Esophagus muscularis mucosa (tissue), 4 donors: ENCODE data around the gene UBASH3A. TPM values are rescaled to one million over a fixed set of nuclear protein-coding genes. Genes with fewer than 3 reads are reported as not detected.

ENCODE experiments used
- DNase-seq: peaks from one replicate; pipeline ENCODE4 v3.0.0-alpha.2; 2017; ENCODE audit errors: extremely low spot score
- H3K27ac ChIP-seq, 4 donors: fragments of 200-600 bp; sonication (generic); replicated peaks in 1 of 4; 1 replicate in 3 of 4; 2 replicates in 1 of 4; pipeline ENCODE4 v1.5.1; 2016 to 2019; ENCODE audit warnings: mild to moderate bottlenecking in 1 of 4
- H3K27me3 ChIP-seq, 4 donors: fragments of 200-600 bp; sonication (generic); one replicate each; pipeline versions ENCODE4 v1.5.1 to v1.6.0; 2016 to 2019
- H3K36me3 ChIP-seq, 4 donors: fragments of 200-600 bp; sonication (generic); one replicate each; pipeline ENCODE4 v1.5.1; 2016 to 2019
- H3K4me1 ChIP-seq, 4 donors: fragments of 200-600 bp; sonication (generic); one replicate each; pipeline ENCODE4 v1.5.1; 2016 to 2019
- H3K4me3 ChIP-seq, 4 donors: fragments of 200-600 bp; sonication (generic); 1 replicate in 2 of 4; 2 replicates in 2 of 4; pipeline ENCODE4 v1.5.1; 2016 to 2019; ENCODE audit warnings: mild to moderate bottlenecking in 4 of 4, moderate library complexity in 1 of 4
- H3K9me3 ChIP-seq, 4 donors: fragments of 200-600 bp; sonication (generic); 1 replicate in 3 of 4; 2 replicates in 1 of 4; pipeline ENCODE4 v1.5.1; 2016 to 2019
- EP300 ChIP-seq: sonication (generic); formaldehyde crosslinking; IDR thresholded peaks from one replicate; pipeline ENCODE4 v1.6.1; 2017; ENCODE audit warnings: antibody characterized with exemption
- POLR2A ChIP-seq: fragments of 450-650 bp; IDR thresholded peaks from one replicate; pipeline ENCODE4 v1.6.1; 2017; ENCODE audit warnings: antibody characterized with exemption, moderate library complexity, mild to moderate bottlenecking, low read depth
- POLR2AphosphoS5 ChIP-seq, 2 donors: sonication (generic); formaldehyde crosslinking; IDR thresholded peaks; one replicate each; pipeline ENCODE4 v1.6.1; 2017; ENCODE audit warnings: antibody characterized with exemption in 2 of 2
- WGBS: methylation state at CpG from one replicate; pipeline ENCODE4 v1.1.5; 2018; 5-methylcytosine and 5-hydroxymethylcytosine counted together
- intact Hi-C: fragments of 100-400 bp; cut with DNase I; formaldehyde crosslinking; loops from one replicate; pipeline ENCODE4 v1.15.1; 2023
- total RNA-seq, 4 donors: library from RNA; depleted of rRNA; stranded (reverse); fragments of >200 nt; gene quantifications; one replicate each; pipeline versions ENCODE4 v1.1.0 to v1.2.1, GENCODE V29; 2016
- TF ChIP-seq, protein P1 (sequence below), 3 experiments: fragments of 200-600 bp in 2 of 3; fragments of 450-650 bp in 1 of 3; sonication (generic) in 2 of 3; IDR thresholded peaks; one replicate each; pipeline ENCODE4 v1.5.1; 2017 to 2019; ENCODE audit warnings: antibody characterized with exemption in 3 of 3, mild to moderate bottlenecking in 2 of 3, moderate library complexity in 1 of 3

The UBASH3A gene
- total RNA-seq, 4 donors from 2014 or later = 0.17 to 0.78 (median 0.50) TPM; not detected in 1

GRCh38 chr21:42363312-42363711 lies 40.4 kb upstream of the UBASH3A start:
- intact Hi-C loops = no loop called here

GRCh38 chr21:42364304-42364865 lies 39.3 kb upstream of the UBASH3A start:
- H3K4me1 ChIP-seq = no peaks in the 10 kb centered on the region
- no peak overlapping the region for H3K27ac ChIP-seq
- H3K9me3 ChIP-seq = peaks cover 0 to 9% (median 6%) of the 10 kb centered on the region in 4 donors
- 66% methylated on average over 13 of the region's 13 CpGs for WGBS
- no peak overlapping the region for H3K4me3 ChIP-seq
- TF ChIP-seq POLR2A (no peak), POLR2AphosphoS5 (IDR thresholded peaks at IDR 0.05) (no peak), EP300 (no peak)
- TF ChIP-seq, protein P1, sequence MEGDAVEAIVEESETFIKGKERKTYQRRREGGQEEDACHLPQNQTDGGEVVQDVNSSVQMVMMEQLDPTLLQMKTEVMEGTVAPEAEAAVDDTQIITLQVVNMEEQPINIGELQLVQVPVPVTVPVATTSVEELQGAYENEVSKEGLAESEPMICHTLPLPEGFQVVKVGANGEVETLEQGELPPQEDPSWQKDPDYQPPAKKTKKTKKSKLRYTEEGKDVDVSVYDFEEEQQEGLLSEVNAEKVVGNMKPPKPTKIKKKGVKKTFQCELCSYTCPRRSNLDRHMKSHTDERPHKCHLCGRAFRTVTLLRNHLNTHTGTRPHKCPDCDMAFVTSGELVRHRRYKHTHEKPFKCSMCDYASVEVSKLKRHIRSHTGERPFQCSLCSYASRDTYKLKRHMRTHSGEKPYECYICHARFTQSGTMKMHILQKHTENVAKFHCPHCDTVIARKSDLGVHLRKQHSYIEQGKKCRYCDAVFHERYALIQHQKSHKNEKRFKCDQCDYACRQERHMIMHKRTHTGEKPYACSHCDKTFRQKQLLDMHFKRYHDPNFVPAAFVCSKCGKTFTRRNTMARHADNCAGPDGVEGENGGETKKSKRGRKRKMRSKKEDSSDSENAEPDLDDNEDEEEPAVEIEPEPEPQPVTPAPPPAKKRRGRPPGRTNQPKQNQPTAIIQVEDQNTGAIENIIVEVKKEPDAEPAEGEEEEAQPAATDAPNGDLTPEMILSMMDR (IDR thresholded peaks at IDR 0.05) = no peak
- H3K36me3 ChIP-seq = no peaks in the 10 kb centered on the region
- no peak for DNase-seq
- intact Hi-C loops = no loop called here
- H3K27me3 ChIP-seq = peaks cover 0 to 71% (median 2%) of the 10 kb centered on the region in 4 donors

More at GRCh38 chr21:42363312-42363711, 40.4 kb upstream of the UBASH3A start:
- Histone ChIP-seq H3K27ac (no peak overlapping the region), H3K4me3 (no peak overlapping the region), H3K4me1 (no peaks in the 10 kb centered on the region), H3K27me3 (peaks cover 0 to 80% (median 2%) of the 10 kb centered on the region in 4 donors), H3K9me3 (peaks cover 0 to 9% (median 6%) of the 10 kb centered on the region in 4 donors), H3K36me3 (no peaks in the 10 kb centered on the region)
- no peak for TF ChIP-seq POLR2A
- TF ChIP-seq, protein P1 (IDR thresholded peaks at IDR 0.05) = no peak
- no peak for TF ChIP-seq EP300
- no peak for TF ChIP-seq POLR2AphosphoS5 (IDR thresholded peaks at IDR 0.05)
- no peak for DNase-seq
- 68% methylated on average over 8 of the region's 8 CpGs for WGBS

DNA sequence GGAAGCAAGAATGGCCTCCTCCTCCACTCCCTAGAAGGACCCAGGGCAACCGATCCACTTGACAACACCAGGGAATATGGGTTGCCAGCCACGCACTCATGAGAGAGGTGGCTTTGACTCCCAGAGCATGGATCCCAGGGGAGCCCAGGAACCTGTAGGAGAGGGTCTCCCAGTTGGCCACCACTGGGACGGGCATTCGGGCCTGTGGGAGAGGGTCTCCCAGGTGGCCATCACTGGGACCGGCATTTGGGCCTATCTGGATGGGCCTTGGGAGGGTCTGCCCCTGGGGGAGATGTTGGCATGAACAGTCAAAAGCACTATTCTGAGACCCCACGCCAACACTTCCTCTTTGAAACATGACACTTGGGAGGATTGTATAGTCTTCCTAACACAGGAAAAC lies 37.9 kb upstream of the UBASH3A start:
- Histone ChIP-seq H3K27me3 (peaks cover 0 to 70% (median 0%) of the 10 kb centered on the region in 4 donors), H3K4me1 (no peaks in the 10 kb centered on the region), H3K27ac (no peak overlapping the region), H3K4me3 (no peak overlapping the region), H3K9me3 (no peaks in the 10 kb centered on the region), H3K36me3 (no peaks in the 10 kb centered on the region)
- intact Hi-C loops = no loop called here
- TF ChIP-seq POLR2A = no peak
- TF ChIP-seq POLR2AphosphoS5 (IDR thresholded peaks at IDR 0.05) = no peak
- TF ChIP-seq EP300 = no peak
- TF ChIP-seq, protein P1 (IDR thresholded peaks at IDR 0.05) = no peak
- DNase-seq = no peak
- 40% methylated on average over 1 of the region's 6 CpGs for WGBS

DNA sequence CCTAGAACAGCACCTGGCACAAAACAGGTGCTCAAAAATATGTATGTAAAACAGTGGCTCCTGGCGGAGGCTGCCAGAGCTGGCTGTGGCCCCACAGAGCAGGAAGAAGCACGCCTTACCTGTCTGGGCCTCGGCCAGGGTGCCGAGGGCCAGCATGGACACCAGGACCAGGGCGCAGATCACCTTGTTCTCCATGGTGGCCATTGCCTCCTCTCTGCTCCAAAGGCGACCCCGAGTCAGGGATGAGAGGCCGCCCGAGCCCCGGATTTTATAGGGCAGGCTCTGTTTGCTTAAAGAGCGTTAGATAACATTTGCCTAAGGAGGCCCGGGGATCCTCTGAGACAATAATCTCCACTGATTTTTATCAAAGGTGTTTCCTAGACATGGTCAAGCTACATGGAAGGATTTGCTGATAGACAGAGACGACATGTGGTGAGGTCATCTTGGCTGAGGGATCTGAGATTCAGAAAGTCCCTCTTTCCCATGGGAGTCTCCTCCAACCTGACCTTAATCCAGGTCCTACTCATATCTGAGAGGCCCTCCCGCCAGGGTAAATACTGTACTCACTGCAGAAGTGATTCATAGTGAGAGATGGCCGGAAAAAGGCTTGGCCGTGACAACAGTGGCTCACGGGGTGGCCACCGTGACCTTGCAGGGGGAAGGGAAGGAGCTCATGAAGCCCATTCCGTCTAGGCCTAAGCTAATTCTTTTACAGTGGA lies 37.3 kb upstream of the UBASH3A start, which contains the start of gene TFF1:
TFF1 (minus strand) TSS at position 244 of the 719 bp plus-strand sequence; CDS start at position 204, 40 bp downstream.
- no peaks in the 10 kb centered on the region for H3K36me3 ChIP-seq
- no peak within 1 kb of the TSS for H3K27ac ChIP-seq
- WGBS = 95% methylated on average over 19 of the region's 19 CpGs
- intact Hi-C loops = no loop called here
- TF ChIP-seq EP300 (no peak), POLR2AphosphoS5 (IDR thresholded peaks at IDR 0.05) (no peak), POLR2A (no peak)
- TF ChIP-seq, protein P1 (IDR thresholded peaks at IDR 0.05) = no peak
- no peaks in the 10 kb centered on the region for H3K4me1 ChIP-seq
- H3K4me3 ChIP-seq = no peak within 1 kb of the TSS
- DNase-seq = no peak
- H3K9me3 ChIP-seq = no peaks in the 10 kb centered on the region
- H3K27me3 ChIP-seq = peaks cover 0 to 69% (median 0%) of the 10 kb centered on the region in 4 donors
